Raji (cell line): ENCODE data around the gene XXYLT1.

Source experiments
- POLR2A ChIP-seq: IDR thresholded peaks from 2 replicates; pipeline ENCODE4 v1.6.1; 2011; ENCODE audit warnings: low read depth, low read length, control low read depth; ENCODE audit not compliant: insufficient read depth

The XXYLT1 gene

DNA sequence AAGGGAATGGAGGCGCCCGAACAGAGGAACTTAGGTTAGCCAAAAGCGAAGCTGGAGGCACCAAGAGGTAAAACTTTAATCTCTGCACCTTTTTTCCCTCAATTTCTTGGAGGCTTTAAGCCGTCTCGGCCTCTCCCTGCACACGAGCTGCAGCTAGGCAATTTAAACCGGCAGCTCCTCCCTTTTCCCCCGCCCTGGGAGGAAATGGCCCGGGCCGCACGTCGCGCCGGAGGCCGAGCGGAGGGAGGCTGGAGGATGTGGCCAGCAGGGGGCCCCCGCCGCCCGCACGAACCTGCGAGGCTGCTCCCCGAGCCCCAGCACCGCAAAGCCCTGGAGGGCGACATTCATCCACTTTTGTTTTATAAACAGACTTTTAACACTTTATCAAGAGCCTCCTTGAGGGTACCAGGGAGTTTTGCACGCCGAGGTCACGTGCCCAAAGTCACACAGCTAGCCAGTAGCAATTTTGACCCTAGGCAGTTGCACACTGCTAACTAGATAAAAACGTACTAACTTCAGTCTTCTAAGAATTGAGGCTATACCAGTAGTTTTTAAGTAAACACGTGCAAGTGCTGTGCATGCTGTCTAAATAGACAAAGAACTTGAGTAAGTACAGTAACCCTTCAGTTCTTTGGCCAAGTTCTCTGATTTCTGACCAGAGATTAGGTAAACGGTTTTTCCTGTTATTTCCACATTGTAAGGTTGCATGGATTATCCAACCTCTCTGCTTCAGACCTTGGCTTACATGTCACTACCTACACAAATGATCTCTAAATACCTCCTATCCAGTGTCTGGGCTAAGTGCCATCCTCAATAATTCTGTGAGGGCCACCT is 668 bp upstream of the XXYLT1 start:
- TF ChIP-seq POLR2A: peak; percentile 1; the same call in 1 of the 2 replicates

DNA sequence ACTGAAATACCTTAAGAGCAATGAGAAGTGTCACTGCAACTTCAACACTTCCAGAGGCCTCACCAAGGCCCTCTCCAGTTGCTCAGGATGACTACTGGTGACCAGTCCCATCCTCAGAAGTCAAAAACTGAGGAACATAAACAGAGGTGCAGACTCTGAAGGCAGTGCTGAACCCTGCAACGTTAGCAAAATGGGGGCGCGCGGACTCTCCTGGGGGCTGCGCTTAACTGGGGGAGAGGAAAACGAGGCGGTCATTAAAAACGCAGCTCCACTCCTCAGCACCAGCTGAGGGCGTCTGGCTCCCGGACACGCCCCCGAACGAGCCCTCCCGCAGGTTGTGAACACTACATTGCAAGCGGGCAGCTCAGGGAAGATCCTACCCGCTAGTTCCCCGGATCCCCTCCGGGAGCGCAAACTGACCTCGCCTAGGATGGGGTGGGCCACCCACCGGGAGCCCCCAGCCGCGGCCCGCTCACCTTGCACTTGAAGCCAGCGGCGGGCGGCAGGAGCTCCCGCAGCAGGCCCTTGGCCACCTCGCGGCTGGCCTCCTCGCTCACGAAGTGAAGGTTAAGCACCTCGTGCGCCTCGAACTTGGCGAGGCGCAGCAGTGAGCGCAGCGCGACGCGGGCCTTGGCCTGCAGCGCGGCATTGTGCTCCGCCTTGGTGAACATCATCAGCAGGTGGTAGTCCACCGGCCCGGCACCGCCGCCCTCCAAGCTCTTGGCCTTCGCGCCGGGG is 711 bp downstream of the XXYLT1 start:
- TF ChIP-seq POLR2A: no peak

DNA sequence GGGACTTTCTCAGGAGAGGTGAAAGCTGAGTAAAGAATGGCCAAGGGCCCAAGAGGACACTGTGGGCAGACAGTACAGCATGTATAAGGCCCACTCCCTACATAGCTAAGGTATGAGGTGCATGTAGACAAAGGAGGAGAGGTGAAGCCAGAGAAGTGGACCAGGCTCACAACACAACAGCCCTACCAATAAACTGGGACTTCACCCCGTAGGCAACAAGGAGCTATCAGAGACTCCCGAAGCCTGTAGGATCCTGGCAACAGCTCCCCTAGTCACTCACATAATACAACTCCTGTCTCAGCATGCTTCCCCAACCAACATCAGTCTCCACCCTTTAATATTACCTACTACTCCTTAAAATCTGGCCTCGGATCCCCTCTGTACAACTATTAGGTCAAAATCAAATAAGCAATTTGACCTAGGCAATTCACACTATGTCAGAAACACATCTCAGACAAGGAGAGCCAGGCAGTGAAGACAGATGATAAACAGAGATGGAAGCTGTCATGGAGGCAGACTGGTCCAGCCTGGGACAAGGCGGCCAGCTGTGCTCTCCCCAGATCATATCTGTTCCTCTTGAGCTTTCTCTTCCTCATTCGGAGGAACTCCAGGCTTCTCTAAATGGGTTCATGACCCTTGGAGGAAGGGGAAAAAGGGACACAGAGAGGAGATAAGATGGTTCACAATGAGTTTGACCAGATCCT is 1.4 kb downstream of the XXYLT1 start:
- TF ChIP-seq POLR2A: no peak

GRCh38 chr3:195268576-195269309 is 2.2 kb downstream of the XXYLT1 start:
- TF ChIP-seq POLR2A: no peak

DNA sequence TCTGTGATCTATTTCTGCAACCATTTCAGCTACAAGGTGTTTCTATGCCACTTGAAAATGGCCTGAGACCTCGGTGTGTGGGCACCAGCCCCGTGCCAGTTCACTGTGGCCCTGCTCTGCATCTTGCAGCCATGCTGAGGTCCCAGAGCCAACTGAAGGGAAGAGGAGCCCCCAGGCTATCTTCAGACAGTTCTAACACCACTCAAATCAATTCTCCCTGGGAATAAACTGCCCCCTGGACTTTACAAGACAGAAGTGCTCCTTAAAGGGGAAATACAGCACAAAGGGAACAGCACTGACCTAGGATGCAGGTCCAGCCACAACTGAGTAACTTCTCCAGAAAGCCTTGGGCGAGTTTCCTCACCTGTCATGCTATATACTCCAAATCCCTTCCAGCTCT is 3.9 kb downstream of the XXYLT1 start:
- no peak for TF ChIP-seq POLR2A

DNA sequence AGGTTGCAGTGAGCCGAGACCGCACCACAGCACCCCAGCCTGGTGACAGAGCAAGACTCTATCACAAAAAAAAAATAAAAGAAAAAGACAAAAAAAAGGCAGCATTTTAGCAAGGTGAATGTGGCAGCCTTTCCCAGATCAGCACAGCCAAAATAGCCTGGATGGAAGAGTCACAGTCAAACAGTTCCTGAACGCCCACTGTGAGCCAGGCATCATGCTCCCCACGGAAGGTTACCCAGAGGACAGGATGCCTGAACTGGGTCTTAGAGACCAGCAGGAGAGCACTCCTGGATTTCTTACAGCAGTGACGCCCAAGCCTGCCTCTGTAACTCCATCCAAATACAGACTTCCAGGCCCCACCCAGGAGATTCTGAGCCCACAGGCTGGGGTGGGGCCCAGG is 4.5 kb downstream of the XXYLT1 start:
- no peak for TF ChIP-seq POLR2A

GRCh38 chr3:195265363-195265976 is 5.5 kb downstream of the XXYLT1 start:
- TF ChIP-seq POLR2A: no peak

DNA sequence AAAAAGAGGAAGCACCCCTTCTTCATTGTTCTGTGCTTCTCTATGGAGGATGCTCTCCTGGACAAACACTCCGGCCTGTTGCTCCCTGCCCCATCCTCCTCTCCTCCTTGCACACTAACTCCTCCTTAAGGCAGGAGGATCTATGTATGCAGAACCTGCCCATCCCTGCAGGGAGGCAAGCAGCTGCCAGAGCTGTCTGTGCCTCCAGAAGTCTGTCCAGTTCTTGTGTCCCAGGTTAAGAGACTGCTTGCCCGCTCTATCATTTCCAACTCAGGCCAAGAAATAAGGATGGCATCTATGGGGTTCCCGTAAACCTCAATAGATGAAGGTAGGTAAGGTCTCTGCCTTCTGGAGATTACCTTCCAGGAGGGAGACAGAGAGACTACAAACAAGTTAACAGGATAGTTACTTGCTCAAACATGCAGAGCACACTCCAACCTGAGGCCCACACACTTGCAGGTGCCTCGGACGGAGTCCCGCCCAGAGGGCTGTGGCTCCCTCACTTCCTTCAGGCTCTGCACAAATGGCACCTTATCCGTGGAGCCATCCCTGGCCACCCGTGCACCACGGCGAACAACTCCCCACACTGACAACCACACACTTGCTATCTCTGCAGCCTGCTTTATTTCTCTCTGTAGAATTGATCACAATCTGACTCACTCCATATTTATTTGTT is 6.9 kb downstream of the XXYLT1 start:
- no peak for TF ChIP-seq POLR2A

- TF ChIP-seq POLR2A: no peak
Observed at GRCh38 chr3:195263193-195263924, 7.6 kb downstream of the XXYLT1 start.

DNA sequence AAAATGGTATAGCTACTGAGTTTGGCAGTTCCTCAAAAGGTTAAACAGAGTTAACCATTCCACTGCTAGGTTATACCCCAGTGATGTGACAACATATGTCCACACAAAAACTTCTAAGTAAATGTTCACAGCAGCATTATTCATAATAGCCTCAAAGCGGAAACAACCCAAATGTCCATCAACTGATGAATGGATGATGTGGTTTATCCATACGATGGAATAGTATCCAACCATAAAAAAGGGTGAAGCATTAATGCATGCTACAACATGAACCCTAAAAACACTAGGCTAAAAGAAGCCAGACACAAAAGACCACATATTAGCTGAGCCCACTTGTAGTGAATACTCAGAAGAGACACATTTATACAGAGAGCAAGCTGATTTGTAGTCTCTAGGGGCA is 9.0 kb downstream of the XXYLT1 start:
- no peak for TF ChIP-seq POLR2A

DNA sequence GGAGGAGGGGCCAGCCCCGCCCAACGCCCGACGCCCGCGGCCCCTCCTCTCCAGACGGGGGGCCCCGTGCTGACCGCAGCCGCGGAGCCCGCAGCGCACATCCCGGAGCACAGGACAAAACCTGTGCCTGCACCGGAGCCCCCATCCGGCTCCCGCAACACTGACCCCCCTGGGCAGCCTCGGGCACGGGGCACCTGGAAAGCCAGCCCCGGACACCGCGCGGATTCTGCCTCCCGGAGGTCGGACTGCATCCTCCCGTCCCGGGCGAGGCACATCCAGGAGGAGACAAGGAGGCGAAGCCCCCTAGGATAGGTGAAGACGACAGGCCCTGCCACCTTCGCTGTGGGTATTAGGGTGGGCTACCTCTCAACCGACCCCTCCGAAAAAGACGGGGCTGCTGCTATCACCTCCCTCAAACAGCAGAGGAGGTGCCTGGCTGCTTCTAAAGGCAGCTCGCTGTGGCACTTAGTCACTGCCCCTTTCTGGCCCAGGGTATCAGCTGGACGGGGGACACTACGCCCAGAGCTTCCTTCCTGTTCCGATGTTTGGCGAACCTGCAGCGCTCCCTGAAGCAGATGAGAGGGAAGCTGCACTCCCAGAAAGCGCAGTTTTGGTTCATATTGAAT is 10.6 kb downstream of the XXYLT1 start:
- TF ChIP-seq POLR2A: no peak

GRCh38 chr3:195259475-195260279 is 11.3 kb downstream of the XXYLT1 start:
- no peak for TF ChIP-seq POLR2A

DNA sequence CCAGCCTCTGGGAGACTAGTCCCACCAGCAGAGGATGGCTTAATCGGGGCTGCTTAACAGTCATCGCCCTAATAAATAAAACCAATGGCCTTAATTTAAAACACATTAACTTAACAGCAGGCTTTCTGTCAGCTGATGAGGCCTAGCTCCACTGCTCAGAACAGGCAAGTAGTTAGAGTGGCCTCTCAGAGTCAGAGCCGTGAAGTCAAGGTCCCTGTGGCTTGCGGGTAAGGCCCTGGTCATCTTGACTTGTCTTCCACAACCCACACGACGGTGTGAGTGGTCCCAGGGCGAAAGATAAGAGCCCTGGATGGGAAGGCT is 11.8 kb downstream of the XXYLT1 start:
- no peak for TF ChIP-seq POLR2A
